AG09319 (cell line): Measurements from ENCODE around the gene FBXO10.
"Not testable (repeated sequence)": the region's sequence is repeated elsewhere in the genome, so short reads cannot be mapped to it uniquely, and the experiment has no call there.

Experiments used
- DNase-seq: peaks from one replicate; pipeline ENCODE4 v3.0.0-alpha.2; 2010; ENCODE audit warnings: low read depth; ENCODE audit errors: extremely low read depth
- CTCF ChIP-seq: IDR thresholded peaks from 2 replicates; pipeline ENCODE4 v1.5.1; 2011; ENCODE audit warnings: low read depth, mild to moderate bottlenecking, inconsistent platforms, low read length, moderate library complexity

Gene FBXO10

GRCh38 chr9:37512437-37512836 is 63.7 kb downstream of the FBXO10 start:
- no peak for TF ChIP-seq CTCF
- DNase-seq, result no peak

GRCh38 chr9:37511016-37512010 is 64.9 kb downstream of the FBXO10 start:
- no peak for DNase-seq
- no peak for TF ChIP-seq CTCF

GRCh38 chr9:37510053-37510452 is 66.1 kb downstream of the FBXO10 start:
- DNase-seq, result not testable (repeated sequence)

- no peak for TF ChIP-seq CTCF
Measured at GRCh38 chr9:37509536-37509935, 66.6 kb downstream of the FBXO10 start.

GRCh38 chr9:37508834-37509206 is 67.4 kb downstream of the FBXO10 start:
- no peak for TF ChIP-seq CTCF

More at GRCh38 chr9:37509536-37509935, 66.6 kb downstream of the FBXO10 start:
- no peak for DNase-seq

GRCh38 chr9:37508135-37508833 is 67.9 kb downstream of the FBXO10 start:
- no peak for TF ChIP-seq CTCF
- DNase-seq, result no peak

More at GRCh38 chr9:37508834-37509206, 67.4 kb downstream of the FBXO10 start:
- DNase-seq, result no peak

- no peak for DNase-seq
- TF ChIP-seq CTCF, result no peak
Measured at GRCh38 chr9:37507566-37508134, 68.5 kb downstream of the FBXO10 start.
